GM12892 (cell line): Measurements from ENCODE around the gene TAPBPL.

ENCODE experiments used
- DNase-seq: peaks from one replicate; pipeline ENCODE4 v3.0.0; 2011; ENCODE audit not compliant: insufficient read length
- FAIRE-seq: peaks from 2 replicates; lab custom pipeline; 2011; peaks lifted over from hg19 to GRCh38; lab: Jason Lieb, UNC
- POLR2A ChIP-seq: IDR thresholded peaks from 2 replicates; pipeline ENCODE4 v1.6.1; 2011; ENCODE audit warnings: low read depth, low read length, control low read depth
- POLR2AphosphoS5 ChIP-seq: IDR thresholded peaks from 2 replicates; pipeline ENCODE4 v1.6.1; 2011; ENCODE audit warnings: low read depth, low read length, control low read depth
- TAF1 ChIP-seq: IDR thresholded peaks from 2 replicates; pipeline ENCODE4 v1.6.1; 2011; ENCODE audit warnings: low read depth, mild to moderate bottlenecking, control low read depth, low read length, borderline replicate concordance

TAPBPL gene

GRCh38 chr12:6440391-6440790 is 11.5 kb upstream of the TAPBPL start:
- DNase-seq (no peak), FAIRE-seq (no peak)

DNA sequence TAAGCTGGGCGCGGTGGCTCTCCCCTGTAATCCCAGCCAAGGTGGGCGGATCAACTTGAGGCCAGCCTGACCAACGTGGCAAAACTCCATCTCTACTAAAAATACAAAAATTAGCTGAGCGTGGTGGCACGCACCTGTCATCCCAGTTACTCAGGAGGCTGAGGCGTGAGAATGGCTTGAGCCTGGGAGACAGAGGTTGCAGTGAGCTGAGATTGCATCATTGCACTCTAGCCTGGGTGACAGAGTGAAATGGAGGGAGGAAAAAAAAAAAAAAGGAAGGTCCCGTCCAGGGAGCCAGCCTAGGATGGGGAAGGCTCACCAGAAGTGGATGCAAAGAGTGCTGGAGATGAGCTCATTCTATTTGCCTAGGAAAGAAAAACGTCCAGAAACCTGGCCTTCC is 9.0 kb upstream of the TAPBPL start:
- FAIRE-seq = no peak

More at GRCh38 chr12:6440391-6440790, 11.5 kb upstream of the TAPBPL start:
- TF ChIP-seq TAF1 (no peak), POLR2AphosphoS5 (no peak), POLR2A (no peak)

GRCh38 chr12:6443361-6443983 is 8.4 kb upstream of the TAPBPL start:
- DNase-seq = no peak
- no peak for FAIRE-seq
- TF ChIP-seq TAF1 = peak; percentile 27; the same call in 1 of the 2 replicates
- peak; percentile 68; the same call in 1 of the 2 replicates for TF ChIP-seq POLR2A
- peak; percentile 72; the same call in 1 of the 2 replicates for TF ChIP-seq POLR2AphosphoS5

More for the DNA sequence above, 9.0 kb upstream of the TAPBPL start:
- DNase-seq = no peak
- TF ChIP-seq TAF1 (no peak), POLR2AphosphoS5 (no peak), POLR2A (no peak)

GRCh38 chr12:6444031-6444430 is 7.8 kb upstream of the TAPBPL start:
- peak; percentile 3; the same call in 1 of the 2 replicates for TF ChIP-seq POLR2AphosphoS5
- TF ChIP-seq POLR2A = no peak
- TF ChIP-seq TAF1 = no peak
- DNase-seq (no peak), FAIRE-seq (peak; percentile 94)

DNA sequence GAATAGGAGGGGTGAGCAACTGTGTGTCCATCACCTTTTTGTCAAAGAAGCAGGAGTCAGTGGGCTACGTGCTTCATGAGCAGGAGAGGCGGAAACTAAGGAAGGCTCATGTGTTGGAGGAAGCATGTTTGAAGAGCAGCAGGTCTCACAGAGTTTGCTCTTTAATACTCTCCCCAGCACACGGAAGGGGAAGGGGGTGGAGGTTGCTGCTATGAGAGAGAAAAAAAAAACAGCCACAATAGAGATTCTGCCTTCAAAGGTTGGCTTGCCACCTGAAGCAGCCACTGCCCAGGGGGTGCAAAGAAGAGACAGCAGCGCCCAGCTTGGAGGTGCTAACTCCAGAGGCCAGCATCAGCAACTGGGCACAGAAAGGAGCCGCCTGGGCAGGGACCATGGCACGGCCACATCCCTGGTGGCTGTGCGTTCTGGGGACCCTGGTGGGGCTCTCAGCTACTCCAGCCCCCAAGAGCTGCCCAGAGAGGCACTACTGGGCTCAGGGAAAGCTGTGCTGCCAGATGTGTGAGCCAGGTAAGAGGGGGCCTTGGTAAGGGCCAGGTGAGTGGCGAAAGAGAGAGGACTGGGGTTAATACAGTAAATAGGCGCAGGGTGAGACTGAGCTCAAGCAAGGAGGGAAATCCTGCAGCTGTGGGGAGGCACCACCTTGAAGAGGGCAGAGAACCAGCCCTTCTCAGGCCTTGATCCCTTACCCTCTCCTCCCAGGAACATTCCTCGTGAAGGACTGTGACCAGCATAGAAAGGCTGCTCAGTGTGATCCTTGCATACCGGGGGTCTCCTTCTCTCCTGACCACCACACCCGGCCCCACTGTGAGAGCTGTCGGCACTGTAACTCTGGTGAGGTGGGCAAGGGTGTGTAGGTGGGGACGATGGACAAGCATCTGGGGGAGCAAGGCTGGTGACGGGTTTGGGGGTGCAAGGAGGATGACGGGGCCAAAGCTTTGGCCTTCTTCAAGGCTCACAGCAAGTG is 6.8 kb upstream of the TAPBPL start, which contains the start of gene CD27:
Gene CD27, plus strand, starts transcription at position 252 of the 985 bp plus-strand sequence. Its CDS starts 141 bp downstream, at position 393.
- DNase-seq (no peak), FAIRE-seq (peak; percentile 84)
- TF ChIP-seq POLR2A = peak; percentile 21; the same call in 1 of the 2 replicates
- peak; percentile 9; the same call in 1 of the 2 replicates for TF ChIP-seq TAF1
- peak; percentile 3; the same call in 1 of the 2 replicates for TF ChIP-seq POLR2AphosphoS5

DNA sequence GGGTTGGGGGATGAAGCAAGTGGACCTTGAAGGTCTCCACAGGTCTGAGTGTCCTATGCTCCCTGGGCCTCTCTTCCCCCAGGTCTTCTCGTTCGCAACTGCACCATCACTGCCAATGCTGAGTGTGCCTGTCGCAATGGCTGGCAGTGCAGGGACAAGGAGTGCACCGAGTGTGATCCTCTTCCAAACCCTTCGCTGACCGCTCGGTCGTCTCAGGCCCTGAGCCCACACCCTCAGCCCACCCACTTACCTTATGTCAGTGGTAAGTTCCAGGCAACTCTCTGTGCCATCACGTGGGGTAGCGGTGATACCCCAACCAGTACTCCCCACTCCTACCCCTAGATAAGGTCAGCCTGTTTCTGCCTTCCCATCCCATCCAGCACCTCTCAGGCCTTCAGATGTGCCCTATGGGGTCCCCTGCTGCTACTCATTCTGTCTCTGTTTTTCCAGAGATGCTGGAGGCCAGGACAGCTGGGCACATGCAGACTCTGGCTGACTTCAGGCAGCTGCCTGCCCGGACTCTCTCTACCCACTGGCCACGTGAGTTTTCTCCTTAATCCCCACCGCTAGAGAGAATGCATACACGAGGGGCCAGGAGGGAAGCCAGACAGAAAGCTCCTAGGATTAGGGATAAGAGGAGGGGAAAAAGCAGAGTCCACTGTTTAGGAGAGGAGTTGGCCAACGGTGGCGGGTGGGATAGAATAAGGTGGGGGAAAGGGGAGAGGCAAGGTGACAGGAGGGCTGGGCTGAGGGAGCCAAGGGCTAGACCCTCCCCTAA is 1.6 kb upstream of the TAPBPL start:
- FAIRE-seq = peak; percentile 85
- TF ChIP-seq POLR2AphosphoS5 = no peak
- TF ChIP-seq TAF1 = no peak
- no peak for TF ChIP-seq POLR2A
- DNase-seq = no peak

DNA sequence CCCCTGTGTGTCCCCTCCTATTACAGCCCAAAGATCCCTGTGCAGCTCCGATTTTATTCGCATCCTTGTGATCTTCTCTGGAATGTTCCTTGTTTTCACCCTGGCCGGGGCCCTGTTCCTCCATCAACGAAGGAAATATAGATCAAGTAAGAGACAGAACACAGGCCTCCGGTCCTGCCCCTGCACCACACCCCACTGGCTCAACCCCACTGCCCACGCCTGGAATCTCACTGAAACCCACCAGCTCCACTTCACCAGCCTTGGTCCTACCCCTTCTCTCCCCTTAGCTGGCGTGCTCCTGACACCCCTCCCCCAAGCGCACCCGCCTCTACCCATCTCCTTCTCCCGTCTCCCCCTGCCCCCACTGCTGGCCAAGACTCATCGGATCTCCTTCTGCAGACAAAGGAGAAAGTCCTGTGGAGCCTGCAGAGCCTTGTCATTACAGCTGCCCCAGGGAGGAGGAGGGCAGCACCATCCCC is 934 bp upstream of the TAPBPL start:
- DNase-seq = no peak
- FAIRE-seq = no peak

DNA sequence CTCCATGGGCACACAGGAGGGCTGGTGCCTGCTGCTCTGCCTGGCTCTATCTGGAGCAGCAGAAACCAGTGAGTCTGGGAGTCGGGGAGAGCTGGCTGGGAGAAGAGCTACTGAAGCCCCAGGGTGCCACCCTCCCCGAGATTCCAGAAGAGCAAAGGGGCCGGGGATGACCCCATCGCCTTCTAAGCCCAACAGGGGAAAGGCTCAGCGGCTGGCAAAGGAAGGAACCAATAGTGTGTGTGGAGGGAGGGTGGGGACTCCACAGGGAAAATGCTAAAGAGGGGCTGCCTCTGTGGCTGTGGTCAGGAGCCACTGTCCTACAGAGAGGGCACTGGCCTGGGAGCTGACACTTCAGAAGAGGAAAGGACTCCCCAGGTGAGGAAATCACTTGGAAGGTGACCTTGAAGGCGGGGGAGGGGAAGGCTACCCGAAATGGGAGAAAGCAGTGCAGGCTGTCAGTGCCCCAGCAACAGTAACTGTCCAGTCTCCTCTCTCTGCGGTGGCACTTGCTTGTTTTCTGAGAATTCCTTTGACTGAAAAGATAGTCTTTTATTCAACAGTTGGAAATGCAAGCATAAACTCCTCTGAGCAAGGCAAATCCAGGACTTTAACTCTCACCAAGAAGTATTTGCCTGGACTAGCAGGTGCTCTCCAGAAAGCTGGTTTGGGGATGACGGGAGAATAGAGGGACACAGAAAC is 552 bp downstream of the TAPBPL start:
- FAIRE-seq (no peak), DNase-seq (no peak)
- TF ChIP-seq TAF1 (no peak), POLR2A (no peak)

More for the DNA sequence above, 934 bp upstream of the TAPBPL start:
- TF ChIP-seq POLR2AphosphoS5 (no peak), TAF1 (no peak), POLR2A (no peak)

DNA sequence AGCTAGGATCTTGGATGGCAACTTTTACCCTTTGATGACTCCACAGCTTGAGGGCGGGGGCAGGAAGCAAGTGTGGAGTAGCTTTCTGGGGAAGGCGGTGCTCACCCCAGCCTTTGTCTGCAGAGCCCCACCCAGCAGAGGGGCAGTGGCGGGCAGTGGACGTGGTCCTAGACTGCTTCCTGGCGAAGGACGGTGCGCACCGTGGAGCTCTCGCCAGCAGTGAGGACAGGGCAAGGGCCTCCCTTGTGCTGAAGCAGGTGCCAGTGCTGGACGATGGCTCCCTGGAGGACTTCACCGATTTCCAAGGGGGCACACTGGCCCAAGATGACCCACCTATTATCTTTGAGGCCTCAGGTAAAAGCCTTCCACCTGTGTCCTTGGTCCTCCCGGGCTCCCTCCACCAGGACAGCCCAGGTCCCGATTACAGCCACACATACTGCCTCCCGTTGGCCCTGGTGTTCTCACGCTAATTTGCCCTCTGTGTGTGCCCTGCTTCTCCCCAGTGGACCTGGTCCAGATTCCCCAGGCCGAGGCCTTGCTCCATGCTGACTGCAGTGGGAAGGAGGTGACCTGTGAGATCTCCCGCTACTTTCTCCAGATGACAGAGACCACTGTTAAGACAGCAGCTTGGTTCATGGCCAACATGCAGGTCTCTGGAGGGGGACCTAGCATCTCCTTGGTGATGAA is 1.2 kb downstream of the TAPBPL start:
- TF ChIP-seq POLR2A (peak; percentile 50; the same call in 1 of the 2 replicates), POLR2AphosphoS5 (peak; percentile 69; the same call in 1 of the 2 replicates), TAF1 (no peak)
- FAIRE-seq (no peak), DNase-seq (no peak)
